Hematopoietic multipotent progenitor cell treated with erythropoietin and hydrocortisone succinate and interleukin-3 and kit ligand, for 8 days (in vitro differentiated cells): ENCODE results near the gene ZNF71.

ENCODE experiments used
- DNase-seq: peaks from one replicate; pipeline ENCODE4 v3.0.0-alpha.2; 2015

Gene ZNF71

GRCh38 chr19:56594783-56595547, at the start of gene ZNF71:
TSS of gene ZNF71 (plus strand) at chr19:56595302. CDS start at chr19:56601559, 6,257 bp downstream.
- DNase-seq: peak; percentile 80

- no peak for DNase-seq
Measured at GRCh38 chr19:56547535-56547934, 47.6 kb upstream of the ZNF71 start.

- no peak for DNase-seq
Measured at GRCh38 chr19:56554272-56554869, 40.7 kb upstream of the ZNF71 start.

GRCh38 chr19:56562766-56563165, 32.3 kb upstream of the ZNF71 start:
- DNase-seq: no peak

GRCh38 chr19:56566904-56567273, 28.2 kb upstream of the ZNF71 start:
- peak; percentile 46 for DNase-seq

- DNase-seq: peak; percentile 94
Measured at GRCh38 chr19:56567274-56568120, 27.6 kb upstream of the ZNF71 start, which contains the start of gene ZNF470. TSS of gene ZNF470 (plus strand) at chr19:56567468. CDS start at chr19:56570312, 2,844 bp downstream.

- no peak for DNase-seq
Measured at GRCh38 chr19:56572589-56572988, 22.5 kb upstream of the ZNF71 start.

GRCh38 chr19:56573914-56574313, 21.2 kb upstream of the ZNF71 start:
- DNase-seq: no peak

- DNase-seq: no peak
Measured at GRCh38 chr19:56577719-56578602, 17.1 kb upstream of the ZNF71 start.

- DNase-seq: no peak
Measured at GRCh38 chr19:56594446-56594782, 688 bp upstream of the ZNF71 start.

GRCh38 chr19:56595548-56595899, 422 bp downstream of the ZNF71 start:
- no peak for DNase-seq

GRCh38 chr19:56596676-56597075, 1.6 kb downstream of the ZNF71 start:
- no peak for DNase-seq

- no peak for DNase-seq
Measured at GRCh38 chr19:56597696-56598095, 2.6 kb downstream of the ZNF71 start.

- DNase-seq: no peak
Measured at GRCh38 chr19:56601375-56601774, 6.3 kb downstream of the ZNF71 start.

GRCh38 chr19:56603829-56604228, 8.7 kb downstream of the ZNF71 start:
- no peak for DNase-seq

GRCh38 chr19:56608274-56608964, 13.3 kb downstream of the ZNF71 start:
- DNase-seq: no peak

GRCh38 chr19:56611288-56611687, 16.2 kb downstream of the ZNF71 start:
- no peak for DNase-seq

GRCh38 chr19:56612737-56613136, 17.6 kb downstream of the ZNF71 start:
- no peak for DNase-seq

GRCh38 chr19:56613639-56614038, 18.5 kb downstream of the ZNF71 start:
- no peak for DNase-seq

- DNase-seq: no peak
Measured at GRCh38 chr19:56617531-56617930, 22.4 kb downstream of the ZNF71 start.

- no peak for DNase-seq
Measured at GRCh38 chr19:56619121-56619520, 24.0 kb downstream of the ZNF71 start.

GRCh38 chr19:56622374-56622773, 27.3 kb downstream of the ZNF71 start:
- no peak for DNase-seq
